KMS-11 (cell line): ENCODE results near the gene PGA4.

Experiments used
- H2AFZ ChIP-seq: fragments of 200-600 bp; sonication (generic); 2 replicates; pipeline ENCODE4 v1.6.1; 2016; ENCODE audit warnings: antibody characterized with exemption, mixed run types, low read depth
- H3K27ac ChIP-seq: fragments of 200-600 bp; sonication (generic); 2 replicates; pipeline ENCODE4 v1.6.1; 2016; ENCODE audit warnings: mild to moderate bottlenecking, mixed run types
- H3K27me3 ChIP-seq: fragments of 200-600 bp; sonication (generic); 2 replicates; pipeline ENCODE4 v1.6.1; 2017; ENCODE audit warnings: mild to moderate bottlenecking, low read depth, mixed run types, moderate library complexity; ENCODE audit not compliant: insufficient read depth
- H3K36me3 ChIP-seq: fragments of 200-600 bp; sonication (generic); 2 replicates; pipeline ENCODE4 v1.6.1; 2017; ENCODE audit warnings: mild to moderate bottlenecking, mixed run types; ENCODE audit not compliant: insufficient read depth
- H3K4me1 ChIP-seq: fragments of 200-600 bp; sonication (generic); 2 replicates; pipeline ENCODE4 v1.6.1; 2016; ENCODE audit warnings: mild to moderate bottlenecking, low read depth, mixed run types; ENCODE audit not compliant: poor library complexity, severe bottlenecking
- H3K4me2 ChIP-seq: fragments of 200-600 bp; sonication (generic); 2 replicates; pipeline ENCODE4 v1.7.0; 2016; ENCODE audit warnings: mild to moderate bottlenecking, mixed run types
- H3K4me3 ChIP-seq: fragments of 200-600 bp; sonication (generic); IDR thresholded peaks from 2 replicates; pipeline ENCODE4 v1.6.1; 2017; ENCODE audit warnings: low read depth, low read length, mixed read lengths; ENCODE audit not compliant: insufficient read depth
- H3K79me2 ChIP-seq: fragments of 200-600 bp; sonication (generic); 2 replicates; pipeline ENCODE4 v1.6.1; 2016; ENCODE audit warnings: low read depth, mixed run types; ENCODE audit not compliant: insufficient read depth
- H3K9ac ChIP-seq: fragments of 200-600 bp; sonication (generic); 2 replicates; pipeline ENCODE4 v1.6.1; 2016; ENCODE audit warnings: mild to moderate bottlenecking, mixed run types
- H4K20me1 ChIP-seq: fragments of 200-600 bp; sonication (generic); 2 replicates; pipeline ENCODE4 v1.6.1; 2016; ENCODE audit warnings: mild to moderate bottlenecking, mixed run types; ENCODE audit not compliant: insufficient read depth
- CTCF ChIP-seq: fragments of 200-600 bp; sonication (generic); conservative IDR thresholded peaks from 2 replicates; pipeline ENCODE4 v1.6.1; 2017; ENCODE audit warnings: low read depth, mild to moderate bottlenecking, antibody characterized with exemption, low read length, moderate library complexity, mixed read lengths

PGA4 gene

GRCh38 chr11:61264371-61264770 is 42.2 kb downstream of the PGA4 start:
- Histone ChIP-seq H3K9ac (no peak overlapping the region), H3K79me2 (no peaks in the 10 kb centered on the region), H3K4me3 (no peak overlapping the region), H3K4me1 (no peaks in the 10 kb centered on the region), H3K27me3 (no peaks in the 10 kb centered on the region), H3K27ac (no peak overlapping the region), H3K36me3 (no peaks in the 10 kb centered on the region), H2AFZ (no peak overlapping the region), H4K20me1 (no peaks in the 10 kb centered on the region), H3K4me2 (no peak overlapping the region)
- no peak for TF ChIP-seq CTCF

GRCh38 chr11:61264795-61265194 is 42.6 kb downstream of the PGA4 start:
- Histone ChIP-seq H3K4me1 (no peaks in the 10 kb centered on the region), H3K27ac (no peak overlapping the region)

GRCh38 chr11:61265357-61265756 is 43.2 kb downstream of the PGA4 start:
- Histone ChIP-seq H3K9ac (no peak overlapping the region), H3K79me2 (no peaks in the 10 kb centered on the region), H2AFZ (no peak overlapping the region), H3K4me3 (no peak overlapping the region), H4K20me1 (no peaks in the 10 kb centered on the region), H3K4me2 (no peak overlapping the region), H3K27ac (no peak overlapping the region), H3K4me1 (no peaks in the 10 kb centered on the region), H3K27me3 (no peaks in the 10 kb centered on the region), H3K36me3 (no peaks in the 10 kb centered on the region)
- no peak for TF ChIP-seq CTCF

More at GRCh38 chr11:61264795-61265194, 42.6 kb downstream of the PGA4 start:
- Histone ChIP-seq H3K27me3 (no peaks in the 10 kb centered on the region), H4K20me1 (no peaks in the 10 kb centered on the region), H3K9ac (no peak overlapping the region), H3K36me3 (no peaks in the 10 kb centered on the region), H3K4me3 (no peak overlapping the region), H2AFZ (no peak overlapping the region), H3K79me2 (no peaks in the 10 kb centered on the region), H3K4me2 (no peak overlapping the region)
- TF ChIP-seq CTCF: no peak

- H3K4me2 ChIP-seq: no peak overlapping the region
- no peak overlapping the region for H3K9ac ChIP-seq
- H3K79me2 ChIP-seq: no peaks in the 10 kb centered on the region
- TF ChIP-seq CTCF: no peak
- H3K36me3 ChIP-seq: no peaks in the 10 kb centered on the region
- no peak overlapping the region for H3K4me3 ChIP-seq
- H2AFZ ChIP-seq: no peak overlapping the region
- no peak overlapping the region for H3K27ac ChIP-seq
- H3K27me3 ChIP-seq: no peaks in the 10 kb centered on the region
- no peaks in the 10 kb centered on the region for H4K20me1 ChIP-seq
- no peaks in the 10 kb centered on the region for H3K4me1 ChIP-seq
These were observed 44.5 kb downstream of the PGA4 start for GRCh38 chr11:61266602-61267001.
